K562 treated with DMSO at 1 percent for 48 hours (cell line): ENCODE measurements around the gene TRPV2. TPM values are rescaled to one million over a fixed set of nuclear protein-coding genes. Genes with fewer than 3 reads are reported as not detected.

ENCODE experiments used
- total RNA-seq: library from RNA; unstranded; fragments of 300-600 nt; gene quantifications from 2 replicates; pipeline ENCODE4 v1.2.3, GENCODE V29; 2022; ENCODE audit warnings: low replicate concordance; ENCODE audit errors: extremely low read depth

TRPV2 gene
- not detected in 2 replicates for total RNA-seq

GRCh38 chr17:16415031-16415924, at the start of gene TRPV2:
TRPV2 (plus strand) TSS chr17:16415571; CDS start chr17:16417669, 2,098 bp downstream.

GRCh38 chr17:16380640-16381495, 34.5 kb upstream of the TRPV2 start, which contains the start of gene UBB:
UBB (plus strand) TSS chr17:16381091; CDS start chr17:16381908, 817 bp downstream.

Other genes with a start within 250 kb of the TRPV2 start
- not detected in 2 replicates for gene NCOR1, start 200.0 kb upstream of the TRPV2 start, total RNA-seq
- gene PIGL, start 198.4 kb upstream of the TRPV2 start, total RNA-seq: not detected in 2 replicates
- not detected in 2 replicates for gene CENPV, start 62.1 kb upstream of the TRPV2 start, total RNA-seq
- gene UBB, start 34.5 kb upstream of the TRPV2 start, total RNA-seq: 1,569 and 3,163 TPM in 2 replicates
- gene LRRC75A, start 76.6 kb downstream of the TRPV2 start, total RNA-seq: not detected in 2 replicates
- gene ZNF287, start 153.6 kb downstream of the TRPV2 start, total RNA-seq: not detected in 2 replicates
- gene ZNF624, start 238.3 kb downstream of the TRPV2 start, total RNA-seq: not detected in 2 replicates